H1 (cell line): Measurements from ENCODE around the gene MVP. TPM values are rescaled to one million over a fixed set of nuclear protein-coding genes. Genes with fewer than 3 reads are reported as not detected.

Source experiments
- ASH2L ChIP-seq: fragments of 200-600, 300-600 bp; sonication (generic); IDR thresholded peaks from one replicate; pipeline ENCODE4 v1.7.1; 2017; ENCODE audit warnings: low read length
- ATF3 ChIP-seq: IDR thresholded peaks from 2 replicates; pipeline ENCODE4 v1.6.1; 2011; ENCODE audit warnings: low read depth, mild to moderate bottlenecking, low read length; ENCODE audit not compliant: insufficient read depth
- BACH1 ChIP-seq: IDR thresholded peaks from 2 replicates; pipeline ENCODE4 v1.6.1; 2012; ENCODE audit warnings: low read length, improper control_type of control experiment
- BCL11A ChIP-seq, 2 experiments: IDR thresholded peaks; one replicate each; pipeline ENCODE4 v1.6.1; 2011; ENCODE audit warnings: low read depth in 2 of 2, low read length in 2 of 2, mild to moderate bottlenecking in 2 of 2
- CEBPB ChIP-seq: IDR thresholded peaks from 2 replicates; pipeline ENCODE4 v1.6.1; 2012; ENCODE audit warnings: low read depth, low read length
- CHD1 ChIP-seq: IDR thresholded peaks from 2 replicates; pipeline ENCODE4 v1.6.1; 2012; ENCODE audit warnings: low read depth, low read length, improper control_type of control experiment
- CHD2 ChIP-seq: IDR thresholded peaks from 2 replicates; pipeline ENCODE4 v1.6.1; 2012; ENCODE audit warnings: low read length, improper control_type of control experiment
- CREB1 ChIP-seq: IDR thresholded peaks from 2 replicates; pipeline ENCODE4 v1.6.1; 2012; ENCODE audit warnings: inconsistent platforms
- CTBP2 ChIP-seq: IDR thresholded peaks from 2 replicates; pipeline ENCODE4 v1.7.0; 2011; ENCODE audit warnings: borderline replicate concordance, mild to moderate bottlenecking, moderate library complexity, mixed read lengths, low read length; ENCODE audit not compliant: insufficient read depth, insufficient read length
- KDM4A ChIP-seq: IDR thresholded peaks from one replicate; pipeline ENCODE4 v1.7.1; 2012; ENCODE audit warnings: low read depth, mild to moderate bottlenecking, moderate library complexity, low read length, inconsistent platforms; ENCODE audit not compliant: severe bottlenecking
- POU5F1 ChIP-seq: IDR thresholded peaks from 2 replicates; pipeline ENCODE4 v1.6.1; 2011; ENCODE audit warnings: low read depth, mild to moderate bottlenecking, low read length, moderate library complexity
- SAP30 ChIP-seq: fragments of 300-600 bp; sonication (generic); IDR thresholded peaks from 2 replicates; pipeline ENCODE4 v1.7.1; 2012; ENCODE audit warnings: low read length, moderate library complexity, mild to moderate bottlenecking, inconsistent platforms; ENCODE audit not compliant: insufficient read depth, insufficient replicate concordance
- SIN3A ChIP-seq, 2 experiments: IDR thresholded peaks in 1 of 2; conservative IDR thresholded peaks in 1 of 2; 2 replicates each; pipeline ENCODE4 v1.6.1; 2011 to 2012; ENCODE audit warnings: low read length in 2 of 2, improper control_type of control experiment in 1 of 2, low read depth in 1 of 2, mild to moderate bottlenecking in 1 of 2
- TAF1 ChIP-seq: IDR thresholded peaks from 2 replicates; pipeline ENCODE4 v1.6.1; 2011; ENCODE audit warnings: mild to moderate bottlenecking, low read depth, low read length
- polyA plus RNA-seq, 7 experiments: library from polyadenylated mRNA; depleted of rRNA in 3 of 7; stranded (reverse) in 5 of 7; unstranded in 2 of 7; fragments of >200 nt in 5 of 7; fragments of 200-250 nt in 2 of 7; gene quantifications; 1 replicate in 5 of 7; 2 replicates in 1 of 7; 4 replicates in 1 of 7; pipeline versions ENCODE4 v1.2.1 to v1.2.3, GENCODE V29; 2011 to 2013; ENCODE audit warnings: missing spikeins in 2 of 7, mixed read lengths in 2 of 7
- total RNA-seq: library from RNA; stranded (reverse); fragmentation: NEBNext Ultra II Directional; extraction: Animal tissue kit (Norgen Biotek cat#: 25700); gene quantifications from 2 replicates; pipeline ENCODE4 v1.2.1, GENCODE V29; 2021

The MVP gene
- total and polyA plus RNA-seq, 2 of the 8 experiments (the other 6 are each of a cell fraction or from before 2014, with no cell fraction given), result 1.9 TPM

- TF ChIP-seq CHD2 (0 out of 2 replicates have a peak, but pooled peaks have one; percentile 18), CHD1 (no peak), ATF3 (no peak; the same call in 1 of the 2 replicates), POU5F1 (no peak), CEBPB (no peak), BCL11A (IDR thresholded peaks at IDR 0.05; ENCODE audit: low read depth in 2 of 2, low read length in 2 of 2) (no peak), ASH2L (peak; percentile 46), BACH1 (peak; percentile 40; the same call in 1 of the 2 replicates), TAF1 (peak; percentile 45; the same call in 1 of the 2 replicates), SIN3A (conservative IDR thresholded peaks at IDR 0.05 in 1 of 2, IDR thresholded peaks at IDR 0.05 in 1 of 2; ENCODE audit: low read depth in 1 of 2, low read length in 2 of 2) (peak in 1 of 2 experiments; percentile 81; a peak in 2 of 4 replicates), CREB1 (peak; percentile 85), KDM4A (peak; percentile 34), SAP30 (no peak), CTBP2 (peak; percentile 36)
Measured at GRCh38 chr16:29784901-29785500, 35.3 kb upstream of the MVP start (continued).
